ENCODE data around the gene RAG2.

DNA sequence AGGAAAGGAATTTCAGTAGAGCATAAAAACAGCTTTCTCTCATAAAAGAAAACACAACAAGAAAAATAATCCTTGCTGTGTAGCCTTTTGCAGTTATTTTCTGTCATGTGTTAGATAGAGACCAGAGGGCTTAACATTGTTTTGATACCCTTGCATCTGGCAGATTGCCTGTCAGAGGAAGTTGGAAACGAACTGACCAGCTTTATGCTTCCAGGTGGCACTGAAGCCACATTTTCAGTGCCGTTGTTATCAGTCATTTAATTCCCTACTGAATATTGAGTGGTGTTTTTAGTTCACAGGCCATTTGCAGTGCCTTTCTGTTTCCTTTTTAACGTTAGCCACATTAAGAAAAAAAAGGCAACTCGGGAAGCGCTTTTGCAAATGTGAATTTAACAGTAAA is 21.5 kb upstream of the RAG2 start:
- TF ChIP-seq, protein P1, sequence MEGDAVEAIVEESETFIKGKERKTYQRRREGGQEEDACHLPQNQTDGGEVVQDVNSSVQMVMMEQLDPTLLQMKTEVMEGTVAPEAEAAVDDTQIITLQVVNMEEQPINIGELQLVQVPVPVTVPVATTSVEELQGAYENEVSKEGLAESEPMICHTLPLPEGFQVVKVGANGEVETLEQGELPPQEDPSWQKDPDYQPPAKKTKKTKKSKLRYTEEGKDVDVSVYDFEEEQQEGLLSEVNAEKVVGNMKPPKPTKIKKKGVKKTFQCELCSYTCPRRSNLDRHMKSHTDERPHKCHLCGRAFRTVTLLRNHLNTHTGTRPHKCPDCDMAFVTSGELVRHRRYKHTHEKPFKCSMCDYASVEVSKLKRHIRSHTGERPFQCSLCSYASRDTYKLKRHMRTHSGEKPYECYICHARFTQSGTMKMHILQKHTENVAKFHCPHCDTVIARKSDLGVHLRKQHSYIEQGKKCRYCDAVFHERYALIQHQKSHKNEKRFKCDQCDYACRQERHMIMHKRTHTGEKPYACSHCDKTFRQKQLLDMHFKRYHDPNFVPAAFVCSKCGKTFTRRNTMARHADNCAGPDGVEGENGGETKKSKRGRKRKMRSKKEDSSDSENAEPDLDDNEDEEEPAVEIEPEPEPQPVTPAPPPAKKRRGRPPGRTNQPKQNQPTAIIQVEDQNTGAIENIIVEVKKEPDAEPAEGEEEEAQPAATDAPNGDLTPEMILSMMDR (IDR thresholded peaks at IDR 0.05; ENCODE audit: poor library complexity) = no peak
- TF ChIP-seq EZH2phosphoT487 (IDR thresholded peaks at IDR 0.05; ENCODE audit: low read depth, severe bottlenecking, unreplicated experiment) (no peak), EZH2 (IDR thresholded peaks at IDR 0.05; ENCODE audit: borderline replicate concordance) (no peak)
